Peyer's patch (tissue), 4 donors: ENCODE results near the gene SAG.

Experiments
- POLR2A ChIP-seq, 2 donors: fragments of 450-650 bp; IDR thresholded peaks; one replicate each; pipeline ENCODE4 v1.5.1; 2017; ENCODE audit warnings: antibody characterized with exemption in 2 of 2, mild to moderate bottlenecking in 2 of 2, moderate library complexity in 2 of 2
- TF ChIP-seq, protein P1 (sequence below), 6 experiments: fragments of 450-650 bp in 4 of 6; fragments of 200-600 bp in 2 of 6; sonication (generic) in 1 of 6; IDR thresholded peaks; one replicate each; pipeline ENCODE4 v1.5.1; 2017 to 2019; ENCODE audit warnings: antibody characterized with exemption in 6 of 6, mild to moderate bottlenecking in 3 of 6, moderate library complexity in 1 of 6

DNA sequence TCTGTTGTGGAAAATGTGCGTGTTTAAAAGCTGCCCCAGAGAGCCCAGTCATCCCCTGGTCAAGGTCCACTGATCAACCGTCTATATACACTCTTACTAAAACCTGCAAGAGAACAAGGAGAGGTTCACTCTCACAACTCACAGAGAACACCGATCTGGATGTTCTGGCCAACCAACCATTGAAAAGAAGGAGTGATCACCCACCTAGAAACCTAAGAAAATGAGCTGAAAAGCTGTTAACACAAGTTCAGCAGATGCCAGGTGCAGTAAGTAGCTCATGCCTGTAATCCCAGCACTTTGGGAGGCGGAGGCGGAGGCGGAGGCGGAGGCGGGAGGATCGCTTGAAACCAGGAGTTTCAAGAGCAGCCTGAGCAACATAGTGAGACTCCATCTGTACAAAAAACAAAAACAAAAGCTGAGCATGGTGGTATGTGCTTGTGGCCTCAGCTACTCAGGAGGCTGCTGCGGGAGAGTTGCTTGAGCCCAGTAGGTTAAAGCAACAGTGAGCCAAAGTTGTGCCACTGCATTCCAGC is 41.7 kb upstream of the SAG start:
- TF ChIP-seq, protein P1, sequence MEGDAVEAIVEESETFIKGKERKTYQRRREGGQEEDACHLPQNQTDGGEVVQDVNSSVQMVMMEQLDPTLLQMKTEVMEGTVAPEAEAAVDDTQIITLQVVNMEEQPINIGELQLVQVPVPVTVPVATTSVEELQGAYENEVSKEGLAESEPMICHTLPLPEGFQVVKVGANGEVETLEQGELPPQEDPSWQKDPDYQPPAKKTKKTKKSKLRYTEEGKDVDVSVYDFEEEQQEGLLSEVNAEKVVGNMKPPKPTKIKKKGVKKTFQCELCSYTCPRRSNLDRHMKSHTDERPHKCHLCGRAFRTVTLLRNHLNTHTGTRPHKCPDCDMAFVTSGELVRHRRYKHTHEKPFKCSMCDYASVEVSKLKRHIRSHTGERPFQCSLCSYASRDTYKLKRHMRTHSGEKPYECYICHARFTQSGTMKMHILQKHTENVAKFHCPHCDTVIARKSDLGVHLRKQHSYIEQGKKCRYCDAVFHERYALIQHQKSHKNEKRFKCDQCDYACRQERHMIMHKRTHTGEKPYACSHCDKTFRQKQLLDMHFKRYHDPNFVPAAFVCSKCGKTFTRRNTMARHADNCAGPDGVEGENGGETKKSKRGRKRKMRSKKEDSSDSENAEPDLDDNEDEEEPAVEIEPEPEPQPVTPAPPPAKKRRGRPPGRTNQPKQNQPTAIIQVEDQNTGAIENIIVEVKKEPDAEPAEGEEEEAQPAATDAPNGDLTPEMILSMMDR (IDR thresholded peaks at IDR 0.05), result no peak
- no peak for TF ChIP-seq POLR2A (IDR thresholded peaks at IDR 0.05)
